HL-60/S4 treated with retinoic acid at 250 ng/mL for 4 days and 3 days (cell line): Measurements from ENCODE around the gene UGT2B7.

Experiments used
- in situ Hi-C: fragments of 300-500 bp; cut with MboI; formaldehyde crosslinking; loops from 2 replicates; pipeline ENCODE4 v1.7.0; 2022; ENCODE audit warnings: low sequenced_read_pairs

Gene UGT2B7

DNA sequence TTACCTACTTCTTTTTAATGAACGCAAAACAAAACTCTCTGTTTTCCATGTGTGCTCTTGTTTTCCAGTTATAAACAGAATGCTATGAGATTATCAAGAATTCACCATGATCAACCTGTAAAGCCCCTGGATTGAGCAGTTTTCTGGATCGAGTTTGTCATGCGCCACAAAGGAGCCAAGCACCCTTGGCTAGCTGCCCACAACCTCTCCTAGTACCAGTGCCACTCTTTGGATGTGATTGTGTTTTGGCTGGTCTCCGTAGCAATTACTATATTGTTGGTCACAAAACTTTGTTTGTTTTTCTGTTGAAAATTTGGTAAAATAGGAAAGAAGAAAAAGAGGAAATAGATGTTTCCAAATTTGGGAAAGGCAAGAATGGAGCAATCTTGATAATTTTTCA is 51.1 kb downstream of the UGT2B7 start:
- in situ Hi-C loops = no loop called here

DNA sequence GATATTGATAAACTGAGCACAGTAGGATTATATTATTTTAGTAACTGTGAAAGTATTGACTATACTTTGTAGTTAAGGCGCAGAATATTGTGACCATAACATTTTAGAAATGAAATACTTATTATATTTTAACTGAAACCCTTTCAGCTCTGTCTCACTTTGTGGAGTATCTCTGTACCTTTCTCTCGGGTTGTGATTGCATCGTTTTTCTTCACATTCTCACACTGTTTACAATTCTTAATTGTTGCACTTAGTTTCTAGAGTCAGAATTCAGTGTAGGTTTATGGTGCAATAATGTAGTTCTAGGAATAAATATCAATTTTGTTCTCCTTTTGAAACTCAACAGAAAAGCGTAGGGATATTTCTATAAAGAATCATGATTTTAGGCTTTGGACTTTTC is 57.7 kb downstream of the UGT2B7 start:
- in situ Hi-C loops = no loop called here

GRCh38 chr4:69156913-69157312 is 60.6 kb downstream of the UGT2B7 start:
- in situ Hi-C loops = no loop called here
